OCI-LY7 (cell line): Measurements from ENCODE around the gene SLC26A4.

Source experiments
- EZH2phosphoT487 ChIP-seq: fragments of 200-600 bp; sonication (generic); IDR thresholded peaks from 2 replicates; pipeline ENCODE4 v1.6.1; 2018; ENCODE audit warnings: low read depth, borderline replicate concordance, mild to moderate bottlenecking, mixed run types, antibody characterized with exemption, low read length, moderate library complexity, mixed read lengths
- TF ChIP-seq, protein P1 (sequence below): fragments of 200-600 bp; sonication (generic); conservative IDR thresholded peaks from 2 replicates; pipeline ENCODE4 v1.5.1; 2014; ENCODE audit warnings: mild to moderate bottlenecking, antibody characterized with exemption, low read length, moderate library complexity, mixed read lengths

DNA sequence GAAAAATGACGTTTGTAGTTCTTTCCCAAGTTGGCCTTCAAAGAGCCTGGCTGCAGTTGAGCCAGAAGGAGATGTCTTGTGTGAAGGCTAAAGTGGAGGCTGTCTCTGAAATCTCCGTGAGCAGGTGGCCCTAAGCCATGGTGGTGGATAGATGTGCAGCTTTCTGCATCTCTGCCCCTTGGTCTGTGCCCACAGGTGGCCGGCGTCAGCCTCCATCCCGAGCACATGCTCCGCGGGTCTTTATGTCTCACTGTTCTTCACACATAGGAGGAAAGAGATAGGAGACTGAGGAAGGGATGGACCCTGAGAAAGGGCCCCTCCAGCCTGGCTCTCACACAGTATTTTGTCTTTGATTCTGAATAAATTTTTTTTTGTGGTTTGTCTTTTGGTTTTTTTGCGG, 30.3 kb upstream of the SLC26A4 start:
- TF ChIP-seq, protein P1, sequence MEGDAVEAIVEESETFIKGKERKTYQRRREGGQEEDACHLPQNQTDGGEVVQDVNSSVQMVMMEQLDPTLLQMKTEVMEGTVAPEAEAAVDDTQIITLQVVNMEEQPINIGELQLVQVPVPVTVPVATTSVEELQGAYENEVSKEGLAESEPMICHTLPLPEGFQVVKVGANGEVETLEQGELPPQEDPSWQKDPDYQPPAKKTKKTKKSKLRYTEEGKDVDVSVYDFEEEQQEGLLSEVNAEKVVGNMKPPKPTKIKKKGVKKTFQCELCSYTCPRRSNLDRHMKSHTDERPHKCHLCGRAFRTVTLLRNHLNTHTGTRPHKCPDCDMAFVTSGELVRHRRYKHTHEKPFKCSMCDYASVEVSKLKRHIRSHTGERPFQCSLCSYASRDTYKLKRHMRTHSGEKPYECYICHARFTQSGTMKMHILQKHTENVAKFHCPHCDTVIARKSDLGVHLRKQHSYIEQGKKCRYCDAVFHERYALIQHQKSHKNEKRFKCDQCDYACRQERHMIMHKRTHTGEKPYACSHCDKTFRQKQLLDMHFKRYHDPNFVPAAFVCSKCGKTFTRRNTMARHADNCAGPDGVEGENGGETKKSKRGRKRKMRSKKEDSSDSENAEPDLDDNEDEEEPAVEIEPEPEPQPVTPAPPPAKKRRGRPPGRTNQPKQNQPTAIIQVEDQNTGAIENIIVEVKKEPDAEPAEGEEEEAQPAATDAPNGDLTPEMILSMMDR, result no peak
- no peak for TF ChIP-seq EZH2phosphoT487
